Activated CD4-positive, alpha-beta T cell treated with anti-CD3 and anti-CD28 coated beads, Interleukin-2, amount 10 ng/mL, durations not matched to agents 7 days and 5 days (primary cell): ENCODE data around the gene ZNF284. TPM values are rescaled to one million over a fixed set of nuclear protein-coding genes. Genes with fewer than 3 reads are reported as not detected.

Experiments used
- CTCF ChIA-PET: fragments of 350-600 bp; sonication (Branson Sonifier 250); formaldehyde crosslinking; loops from one replicate; lab custom pipeline; 2021; ENCODE audit warnings: antibody characterized with exemption; lab: Charles Lee
- POLR2A ChIA-PET: fragments of 350-600 bp; sonication (Branson Sonifier 250); formaldehyde crosslinking; loops from one replicate; lab custom pipeline; 2021; ENCODE audit warnings: antibody characterized with exemption; lab: Charles Lee
- DNase-seq: peaks from one replicate; pipeline ENCODE4 v3.0.0-alpha.2; 2020
- H3K27ac Mint-ChIP-seq: one replicate; pipeline ENCODE4 v1.8.0; 2021; ENCODE audit warnings: mild to moderate bottlenecking, moderate library complexity, mixed read lengths
- H3K27me3 Mint-ChIP-seq: one replicate; pipeline ENCODE4 v1.8.0; 2021; ENCODE audit warnings: mixed read lengths
- H3K36me3 Mint-ChIP-seq: one replicate; pipeline ENCODE4 v1.8.0; 2021; ENCODE audit warnings: low read depth, mixed read lengths
- H3K4me1 Mint-ChIP-seq: one replicate; pipeline ENCODE4 v1.8.0; 2021; ENCODE audit warnings: mixed read lengths
- H3K4me3 Mint-ChIP-seq: one replicate; pipeline ENCODE4 v1.8.0; 2021; ENCODE audit warnings: mild to moderate bottlenecking, moderate library complexity, mixed read lengths
- H3K9me3 Mint-ChIP-seq: one replicate; pipeline ENCODE4 v1.8.0; 2021; ENCODE audit warnings: mixed read lengths
- total RNA-seq, 2 experiments: library from RNA; stranded (reverse); gene quantifications; one replicate each; pipeline ENCODE4 v1.2.3, GENCODE V29; 2021

The ZNF284 gene
- total RNA-seq, 2 experiments from 2014 or later = 2.1 to 2.2 TPM

- peaks cover 6% of the 10 kb centered on the region for H3K4me1 Mint-ChIP-seq
- no peak for DNase-seq
- H3K4me3 Mint-ChIP-seq = no peak overlapping the region
- CTCF ChIA-PET = no interaction called here
- H3K27me3 Mint-ChIP-seq = no peaks in the 10 kb centered on the region
- no peak overlapping the region for H3K27ac Mint-ChIP-seq
- POLR2A ChIA-PET = no interaction called here
- peaks cover 59% of the 10 kb centered on the region for H3K9me3 Mint-ChIP-seq
- peaks cover 18% of the 10 kb centered on the region for H3K36me3 Mint-ChIP-seq
These were observed 5.7 kb upstream of the ZNF284 start for GRCh38 chr19:44066305-44066704.

GRCh38 chr19:44069415-44069814, 2.5 kb upstream of the ZNF284 start:
- no peak for DNase-seq
- Mint-ChIP-seq H3K36me3 (peaks cover 26% of the 10 kb centered on the region), H3K27ac (no peak overlapping the region), H3K4me1 (peaks cover 24% of the 10 kb centered on the region), H3K27me3 (no peaks in the 10 kb centered on the region), H3K4me3 (no peak overlapping the region), H3K9me3 (peaks cover 52% of the 10 kb centered on the region)
- CTCF ChIA-PET = interaction anchor here (0.6 kb wide), 1 partner anchor 304 kb away, joined by 3 read pairs; no protein-coding TSS in a partner anchor
- POLR2A ChIA-PET = no interaction called here

- CTCF ChIA-PET = interaction anchor here (0.6 to 1.5 kb wide), 4 partner anchors 18 to 21 kb away, joined by 3 to 4 read pairs (median 3); partner anchors contain the start of gene ZNF224
- peaks cover 36% of the 10 kb centered on the region for H3K9me3 Mint-ChIP-seq
These were observed 813 bp downstream of the ZNF284 start for GRCh38 chr19:44072543-44073401.

GRCh38 chr19:44076325-44076724, 4.4 kb downstream of the ZNF284 start:
- peaks cover 18% of the 10 kb centered on the region for H3K9me3 Mint-ChIP-seq
- no peak overlapping the region for H3K4me3 Mint-ChIP-seq
- ChIA-PET POLR2A (no interaction called here), CTCF (no interaction called here)
- DNase-seq = no peak
- no peak overlapping the region for H3K27ac Mint-ChIP-seq
- peaks cover 24% of the 10 kb centered on the region for H3K36me3 Mint-ChIP-seq
- H3K4me1 Mint-ChIP-seq = peaks cover 18% of the 10 kb centered on the region
- H3K27me3 Mint-ChIP-seq = no peaks in the 10 kb centered on the region

More at GRCh38 chr19:44072543-44073401, 813 bp downstream of the ZNF284 start:
- H3K4me1 Mint-ChIP-seq = peaks cover 24% of the 10 kb centered on the region
- H3K36me3 Mint-ChIP-seq = peaks cover 28% of the 10 kb centered on the region
- POLR2A ChIA-PET = no interaction called here
- peak overlapping the region; percentile 79 for H3K4me3 Mint-ChIP-seq
- DNase-seq = no peak
- H3K27ac Mint-ChIP-seq = peak overlapping the region; percentile 79
- no peaks in the 10 kb centered on the region for H3K27me3 Mint-ChIP-seq

GRCh38 chr19:44092108-44092507, 20.1 kb downstream of the ZNF284 start:
- Mint-ChIP-seq H3K27me3 (no peaks in the 10 kb centered on the region), H3K36me3 (peaks cover 18% of the 10 kb centered on the region), H3K27ac (no peak overlapping the region), H3K4me3 (no peak overlapping the region), H3K9me3 (peaks cover 6% of the 10 kb centered on the region), H3K4me1 (peaks cover 17% of the 10 kb centered on the region)
- ChIA-PET POLR2A (no interaction called here), CTCF (no interaction called here)
- DNase-seq = no peak

GRCh38 chr19:44093931-44094765, 22.2 kb downstream of the ZNF284 start, which contains the start of gene ZNF224:
Gene ZNF224, plus strand, starts transcription at chr19:44094361. Its CDS starts 3,513 bp downstream, at chr19:44097874.
- ChIA-PET POLR2A (no interaction called here), CTCF (interaction anchor here (0.8 to 2.0 kb wide), 9 partner anchors 14 to 328 kb away, joined by 3 to 5 read pairs (median 3); partner anchors contain the start of genes ZNF225, ZNF227 and ZNF45)
- H3K27me3 Mint-ChIP-seq = no peaks in the 10 kb centered on the region
- DNase-seq = peak; percentile 91
- H3K27ac Mint-ChIP-seq = peak within 1 kb of the TSS; percentile 93
- peaks cover 14% of the 10 kb centered on the region for H3K9me3 Mint-ChIP-seq
- H3K36me3 Mint-ChIP-seq = peaks cover 34% of the 10 kb centered on the region
- H3K4me1 Mint-ChIP-seq = peaks cover 20% of the 10 kb centered on the region
- peak within 1 kb of the TSS; percentile 99 for H3K4me3 Mint-ChIP-seq

- H3K9me3 Mint-ChIP-seq = peaks cover 64% of the 10 kb centered on the region
- DNase-seq = no peak
- no peak overlapping the region for H3K27ac Mint-ChIP-seq
- H3K4me1 Mint-ChIP-seq = peaks cover 10% of the 10 kb centered on the region
- H3K27me3 Mint-ChIP-seq = no peaks in the 10 kb centered on the region
- peaks cover 68% of the 10 kb centered on the region for H3K36me3 Mint-ChIP-seq
- CTCF ChIA-PET = interaction anchor here (2.4 kb wide), 1 partner anchor 13 kb away, joined by 5 read pairs; no protein-coding TSS in a partner anchor
- H3K4me3 Mint-ChIP-seq = no peak overlapping the region
- POLR2A ChIA-PET = no interaction called here
These were observed 35.8 kb downstream of the ZNF284 start for GRCh38 chr19:44107751-44108150.

GRCh38 chr19:44109458-44109857, 37.5 kb downstream of the ZNF284 start:
- POLR2A ChIA-PET = no interaction called here
- Mint-ChIP-seq H3K27me3 (no peaks in the 10 kb centered on the region), H3K9me3 (peaks cover 56% of the 10 kb centered on the region), H3K4me3 (no peak overlapping the region), H3K36me3 (peaks cover 51% of the 10 kb centered on the region), H3K27ac (no peak overlapping the region), H3K4me1 (peaks cover 22% of the 10 kb centered on the region)
- CTCF ChIA-PET = interaction anchor here (2.4 kb wide), 1 partner anchor 14 kb away, joined by 5 read pairs; no protein-coding TSS in a partner anchor
- DNase-seq = no peak

- Mint-ChIP-seq H3K4me1 (peaks cover 24% of the 10 kb centered on the region), H3K36me3 (peaks cover 37% of the 10 kb centered on the region), H3K9me3 (peaks cover 40% of the 10 kb centered on the region), H3K27ac (no peak overlapping the region), H3K27me3 (no peaks in the 10 kb centered on the region), H3K4me3 (peak overlapping the region; percentile 96)
- DNase-seq = no peak
- POLR2A ChIA-PET = no interaction called here
- CTCF ChIA-PET = no interaction called here
These were observed 40.0 kb downstream of the ZNF284 start for GRCh38 chr19:44111910-44112463.

GRCh38 chr19:44112802-44113137, 40.8 kb downstream of the ZNF284 start:
- peaks cover 34% of the 10 kb centered on the region for H3K36me3 Mint-ChIP-seq
- H3K27ac Mint-ChIP-seq = peak overlapping the region; percentile 89
- peaks cover 36% of the 10 kb centered on the region for H3K9me3 Mint-ChIP-seq
- H3K27me3 Mint-ChIP-seq = no peaks in the 10 kb centered on the region
- H3K4me1 Mint-ChIP-seq = peaks cover 24% of the 10 kb centered on the region
- H3K4me3 Mint-ChIP-seq = peak overlapping the region; percentile 96
- no peak for DNase-seq
- ChIA-PET POLR2A (no interaction called here), CTCF (no interaction called here)

GRCh38 chr19:44113138-44113783, 41.3 kb downstream of the ZNF284 start, which contains the start of gene ZNF225:
Gene ZNF225, plus strand, starts transcription at chr19:44113399. Its CDS starts 2,429 bp downstream, at chr19:44115828.
- peaks cover 24% of the 10 kb centered on the region for H3K4me1 Mint-ChIP-seq
- peak within 1 kb of the TSS; percentile 89 for H3K27ac Mint-ChIP-seq
- H3K4me3 Mint-ChIP-seq = peak within 1 kb of the TSS; percentile 96
- POLR2A ChIA-PET = no interaction called here
- peaks cover 32% of the 10 kb centered on the region for H3K36me3 Mint-ChIP-seq
- no peaks in the 10 kb centered on the region for H3K27me3 Mint-ChIP-seq
- DNase-seq = peak; percentile 82
- CTCF ChIA-PET = interaction anchor here (1.3 kb wide), 1 partner anchor 19 kb away, joined by 5 read pairs; the partner anchor contains the start of gene ZNF224
- peaks cover 31% of the 10 kb centered on the region for H3K9me3 Mint-ChIP-seq
